ENCODE measurements around the gene MAS1L.

The MAS1L gene

GRCh38 chr6:29510202-29510601 lies 22.4 kb upstream of the MAS1L start:
- DNase-seq: no peak

- no peak for DNase-seq
These were observed 22.0 kb upstream of the MAS1L start for GRCh38 chr6:29509711-29510110.

GRCh38 chr6:29509239-29509638 lies 21.5 kb upstream of the MAS1L start:
- DNase-seq: no peak

- DNase-seq: no peak
These were observed 19.6 kb upstream of the MAS1L start for GRCh38 chr6:29507319-29507718.

GRCh38 chr6:29506446-29507067 lies 18.8 kb upstream of the MAS1L start:
- DNase-seq: no peak

GRCh38 chr6:29505808-29506207 lies 18.1 kb upstream of the MAS1L start:
- DNase-seq: no peak

GRCh38 chr6:29504961-29505360 lies 17.2 kb upstream of the MAS1L start:
- no peak for DNase-seq

GRCh38 chr6:29502597-29502996 lies 14.8 kb upstream of the MAS1L start:
- no peak for DNase-seq

- no peak for DNase-seq
These were observed 14.4 kb upstream of the MAS1L start for GRCh38 chr6:29502181-29502580.

- no peak for DNase-seq
These were observed 13.3 kb upstream of the MAS1L start for GRCh38 chr6:29501106-29501505.

GRCh38 chr6:29500594-29500993 lies 12.8 kb upstream of the MAS1L start:
- no peak for DNase-seq

GRCh38 chr6:29499704-29500103 lies 11.9 kb upstream of the MAS1L start:
- DNase-seq: no peak

- no peak for DNase-seq
These were observed 9.2 kb upstream of the MAS1L start for GRCh38 chr6:29496961-29497360.

- DNase-seq: no peak
These were observed 7.8 kb upstream of the MAS1L start for GRCh38 chr6:29495571-29495970.

- no peak for DNase-seq
These were observed 6.4 kb upstream of the MAS1L start for GRCh38 chr6:29494131-29494530.

GRCh38 chr6:29493261-29493660 lies 5.5 kb upstream of the MAS1L start:
- no peak for DNase-seq

- DNase-seq: no peak
These were observed 3.8 kb upstream of the MAS1L start for GRCh38 chr6:29491574-29491973.

GRCh38 chr6:29490552-29490951 lies 2.8 kb upstream of the MAS1L start:
- DNase-seq: no peak

GRCh38 chr6:29490055-29490454 lies 2.3 kb upstream of the MAS1L start:
- no peak for DNase-seq

GRCh38 chr6:29489286-29489685 lies 1.5 kb upstream of the MAS1L start:
- DNase-seq: no peak

GRCh38 chr6:29488874-29489273 lies 1.1 kb upstream of the MAS1L start:
- no peak for DNase-seq

- no peak for DNase-seq
These were observed 625 bp downstream of the MAS1L start for GRCh38 chr6:29487131-29487530.

- DNase-seq: no peak
These were observed 1.2 kb downstream of the MAS1L start for GRCh38 chr6:29486577-29486976.

- no peak for DNase-seq
These were observed 4.0 kb downstream of the MAS1L start for GRCh38 chr6:29483735-29484134.

GRCh38 chr6:29483186-29483585 lies 4.6 kb downstream of the MAS1L start:
- DNase-seq: no peak

GRCh38 chr6:29479560-29479959 lies 8.2 kb downstream of the MAS1L start:
- DNase-seq: no peak
